Activated CD4-positive, alpha-beta T cell treated with anti-CD3 and anti-CD28 coated beads, Interleukin-2, amount 10 ng/mL, durations not matched to agents 7 days and 5 days (primary cell): ENCODE results near the gene RHOT1. TPM values are rescaled to one million over a fixed set of nuclear protein-coding genes. Genes with fewer than 3 reads are reported as not detected.
"Not testable (repeated sequence)": the region's sequence is repeated elsewhere in the genome, so short reads cannot be mapped to it uniquely, and the experiment has no call there.

Experiments used
- CTCF ChIA-PET: fragments of 350-600 bp; sonication (Branson Sonifier 250); formaldehyde crosslinking; loops from one replicate; lab custom pipeline; 2021; ENCODE audit warnings: antibody characterized with exemption; lab: Charles Lee
- POLR2A ChIA-PET: fragments of 350-600 bp; sonication (Branson Sonifier 250); formaldehyde crosslinking; loops from one replicate; lab custom pipeline; 2021; ENCODE audit warnings: antibody characterized with exemption; lab: Charles Lee
- DNase-seq: peaks from one replicate; pipeline ENCODE4 v3.0.0-alpha.2; 2020
- H3K27ac Mint-ChIP-seq: one replicate; pipeline ENCODE4 v1.8.0; 2021; ENCODE audit warnings: mild to moderate bottlenecking, moderate library complexity, mixed read lengths
- H3K27me3 Mint-ChIP-seq: one replicate; pipeline ENCODE4 v1.8.0; 2021; ENCODE audit warnings: mixed read lengths
- H3K36me3 Mint-ChIP-seq: one replicate; pipeline ENCODE4 v1.8.0; 2021; ENCODE audit warnings: low read depth, mixed read lengths
- H3K4me1 Mint-ChIP-seq: one replicate; pipeline ENCODE4 v1.8.0; 2021; ENCODE audit warnings: mixed read lengths
- H3K4me3 Mint-ChIP-seq: one replicate; pipeline ENCODE4 v1.8.0; 2021; ENCODE audit warnings: mild to moderate bottlenecking, moderate library complexity, mixed read lengths
- H3K9me3 Mint-ChIP-seq: one replicate; pipeline ENCODE4 v1.8.0; 2021; ENCODE audit warnings: mixed read lengths
- total RNA-seq, 2 experiments: library from RNA; stranded (reverse); gene quantifications; one replicate each; pipeline ENCODE4 v1.2.3, GENCODE V29; 2021

Gene RHOT1
- 10 to 100 TPM; 26.4 to 33.6 TPM for total RNA-seq

DNA sequence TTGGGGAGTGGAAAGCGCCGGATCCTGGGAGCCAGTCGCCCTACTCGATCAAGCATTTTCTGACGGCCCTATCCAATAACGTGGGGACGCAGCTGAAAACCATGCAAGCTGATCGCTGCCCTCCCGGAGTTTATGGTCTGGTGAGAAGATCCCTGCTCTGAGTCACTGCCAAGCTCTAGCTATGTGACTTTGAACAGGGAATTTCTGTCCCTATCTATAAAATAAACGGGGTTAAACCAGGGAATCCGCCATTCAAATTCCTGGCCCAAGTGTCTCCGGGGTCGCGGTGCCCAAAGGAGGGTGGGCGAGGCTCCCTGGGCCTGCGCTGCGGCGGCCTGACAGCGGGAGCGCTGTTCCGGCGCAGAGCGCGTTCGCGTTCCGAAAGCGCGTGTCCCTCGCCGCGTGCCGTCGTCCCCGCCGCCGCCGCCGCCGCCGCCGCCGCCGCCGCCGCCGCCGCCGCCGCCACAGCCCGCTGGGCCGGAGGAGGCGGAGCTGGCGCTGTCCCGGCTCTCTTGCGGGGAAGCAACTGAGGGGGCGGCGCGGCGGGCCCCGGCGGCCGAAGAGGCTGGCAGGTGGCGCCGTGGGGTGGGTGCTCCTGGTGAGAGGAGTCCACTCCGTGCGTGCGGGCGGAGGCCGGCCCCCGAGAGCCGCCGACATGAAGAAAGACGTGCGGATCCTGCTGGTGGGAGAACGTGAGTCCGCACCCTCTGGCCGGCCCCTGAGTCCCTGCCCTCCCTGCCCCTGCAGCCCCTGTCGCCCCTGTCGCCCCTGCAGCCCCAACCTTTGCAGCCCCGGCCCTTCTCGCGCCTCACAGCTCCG is at the start of gene RHOT1:
RHOT1 (plus strand) TSS at position 465 of the 819 bp plus-strand sequence; CDS start at position 656, 191 bp downstream.
- CTCF ChIA-PET, result interaction anchor here (0.5 to 1.8 kb wide), 12 partner anchors 9 to 299 kb away, joined by 3 to 12 read pairs (median 3); partner anchors contain the start of gene LRRC37B
- POLR2A ChIA-PET, result interaction anchor here (0.5 kb wide), 1 partner anchor 14 kb away, joined by 3 read pairs; no protein-coding TSS in a partner anchor
- Mint-ChIP-seq H3K4me3 (peak within 1 kb of the TSS; percentile 99), H3K9me3 (no peaks in the 10 kb centered on the region), H3K27ac (peak within 1 kb of the TSS; percentile 86), H3K36me3 (no peaks in the 10 kb centered on the region), H3K4me1 (peaks cover 33% of the 10 kb centered on the region), H3K27me3 (no peaks in the 10 kb centered on the region)
- peak; percentile 69 for DNase-seq

DNA sequence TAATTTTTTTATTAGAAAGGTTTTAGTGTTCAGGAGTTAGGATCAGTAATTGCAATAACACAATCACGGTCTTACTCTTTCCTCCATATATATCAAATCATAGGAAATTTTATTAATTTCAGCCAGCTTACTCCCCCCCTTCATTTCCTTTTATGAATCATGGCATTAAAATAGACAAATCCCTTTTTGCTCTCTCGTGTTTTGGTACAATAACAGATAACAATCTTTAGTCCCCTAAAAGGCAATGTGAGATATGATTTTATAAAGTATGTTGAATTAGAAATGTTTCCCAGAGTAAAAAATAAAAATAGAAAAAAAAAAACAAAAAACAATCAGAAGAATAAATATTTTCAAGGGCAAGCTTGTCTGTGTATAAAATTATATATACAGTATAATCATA is 42.6 kb upstream of the RHOT1 start:
- no peak overlapping the region for H3K27ac Mint-ChIP-seq
- H3K27me3 Mint-ChIP-seq, result peaks cover 12% of the 10 kb centered on the region
- CTCF ChIA-PET, result interaction anchor here (0.6 kb wide), 1 partner anchor 9 kb away, joined by 3 read pairs; no protein-coding TSS in a partner anchor
- no peak overlapping the region for H3K4me3 Mint-ChIP-seq
- DNase-seq, result no peak
- H3K36me3 Mint-ChIP-seq, result peaks cover 1% of the 10 kb centered on the region
- no peaks in the 10 kb centered on the region for H3K9me3 Mint-ChIP-seq
- POLR2A ChIA-PET, result no interaction called here
- peaks cover 19% of the 10 kb centered on the region for H3K4me1 Mint-ChIP-seq

- CTCF ChIA-PET, H3K9me3 Mint-ChIP-seq, H3K27ac Mint-ChIP-seq, H3K4me3 Mint-ChIP-seq, H3K36me3 Mint-ChIP-seq, DNase-seq, POLR2A ChIA-PET: not testable (repeated sequence)
- peaks cover 12% of the 10 kb centered on the region for H3K27me3 Mint-ChIP-seq
- peaks cover 23% of the 10 kb centered on the region for H3K4me1 Mint-ChIP-seq
Measured at GRCh38 chr17:32100323-32100722, 42.0 kb upstream of the RHOT1 start.

- DNase-seq, result no peak
- peaks cover 4% of the 10 kb centered on the region for H3K36me3 Mint-ChIP-seq
- no peaks in the 10 kb centered on the region for H3K9me3 Mint-ChIP-seq
- H3K27ac Mint-ChIP-seq, result no peak overlapping the region
- peaks cover 28% of the 10 kb centered on the region for H3K4me1 Mint-ChIP-seq
- CTCF ChIA-PET, result interaction anchor here (0.6 kb wide), 1 partner anchor 901 kb away, joined by 3 read pairs; no protein-coding TSS in a partner anchor
- peaks cover 10% of the 10 kb centered on the region for H3K27me3 Mint-ChIP-seq
- POLR2A ChIA-PET, result no interaction called here
- H3K4me3 Mint-ChIP-seq, result no peak overlapping the region
Measured at GRCh38 chr17:32100971-32101631, 41.2 kb upstream of the RHOT1 start.

DNA sequence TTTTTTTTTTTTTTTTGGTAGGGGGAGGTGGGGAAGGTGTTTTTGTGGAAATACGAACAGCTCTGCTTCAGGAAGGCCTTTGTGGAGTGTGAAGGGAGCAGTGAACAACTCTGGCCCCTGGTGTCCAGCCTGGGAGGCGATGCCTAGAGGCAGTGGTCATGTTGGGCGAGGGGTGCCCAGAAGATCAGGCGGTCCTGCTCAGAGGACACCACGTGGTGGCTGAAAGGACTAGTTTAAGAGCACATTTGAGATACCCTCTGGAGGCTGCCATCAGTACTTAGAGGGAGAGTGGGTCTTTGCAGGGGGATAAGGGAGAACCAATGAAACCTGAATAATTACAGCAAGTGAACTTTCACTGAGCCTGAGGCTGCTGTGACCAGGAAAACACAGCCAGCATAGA is 40.1 kb upstream of the RHOT1 start:
- CTCF ChIA-PET, result no interaction called here
- Mint-ChIP-seq H3K36me3 (peaks cover 4% of the 10 kb centered on the region), H3K27me3 (peaks cover 8% of the 10 kb centered on the region), H3K27ac (no peak overlapping the region), H3K4me1 (peaks cover 34% of the 10 kb centered on the region), H3K4me3 (no peak overlapping the region), H3K9me3 (no peaks in the 10 kb centered on the region)
- DNase-seq, result no peak
- POLR2A ChIA-PET, result no interaction called here

DNA sequence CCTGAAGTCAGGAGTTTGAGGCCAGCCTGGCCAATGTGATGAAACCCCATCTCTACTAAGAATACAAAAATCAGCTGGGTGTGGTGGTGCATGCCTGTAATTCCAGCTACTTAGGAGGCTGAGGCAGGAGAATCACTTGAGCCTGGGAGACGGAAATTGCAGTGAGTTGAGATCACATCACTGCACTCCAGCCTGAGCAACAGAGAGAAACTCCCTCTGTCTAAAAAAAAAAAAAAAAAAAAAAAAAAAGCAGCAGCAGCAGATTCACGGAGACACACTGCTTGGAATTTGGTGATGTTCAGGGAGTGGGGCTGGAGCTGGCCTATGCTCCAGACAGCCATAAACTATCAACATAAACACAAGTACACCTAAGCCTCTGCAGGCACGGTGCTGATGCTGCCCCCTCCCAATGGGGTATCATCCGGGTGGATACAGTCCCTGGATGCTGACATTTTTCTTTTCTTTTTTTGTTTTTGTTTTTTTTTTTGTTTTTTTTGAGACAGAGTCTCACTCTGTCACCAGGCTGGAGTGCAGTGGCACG is 39.6 kb upstream of the RHOT1 start:
- POLR2A ChIA-PET, result no interaction called here
- H3K27ac Mint-ChIP-seq, result no peak overlapping the region

GRCh38 chr17:32103476-32104113 is 38.7 kb upstream of the RHOT1 start:
- CTCF ChIA-PET, result no interaction called here
- DNase-seq, result no peak
- Mint-ChIP-seq H3K36me3 (peaks cover 4% of the 10 kb centered on the region), H3K4me1 (peaks cover 45% of the 10 kb centered on the region), H3K9me3 (no peaks in the 10 kb centered on the region), H3K27ac (peak overlapping the region; percentile 94), H3K4me3 (no peak overlapping the region), H3K27me3 (peaks cover 2% of the 10 kb centered on the region)
- POLR2A ChIA-PET, result no interaction called here

More for the DNA sequence above, 39.6 kb upstream of the RHOT1 start:
- peaks cover 8% of the 10 kb centered on the region for H3K27me3 Mint-ChIP-seq
- peaks cover 39% of the 10 kb centered on the region for H3K4me1 Mint-ChIP-seq
- no peaks in the 10 kb centered on the region for H3K9me3 Mint-ChIP-seq
- no peak for DNase-seq
- CTCF ChIA-PET, result no interaction called here
- peaks cover 4% of the 10 kb centered on the region for H3K36me3 Mint-ChIP-seq
- no peak overlapping the region for H3K4me3 Mint-ChIP-seq

DNA sequence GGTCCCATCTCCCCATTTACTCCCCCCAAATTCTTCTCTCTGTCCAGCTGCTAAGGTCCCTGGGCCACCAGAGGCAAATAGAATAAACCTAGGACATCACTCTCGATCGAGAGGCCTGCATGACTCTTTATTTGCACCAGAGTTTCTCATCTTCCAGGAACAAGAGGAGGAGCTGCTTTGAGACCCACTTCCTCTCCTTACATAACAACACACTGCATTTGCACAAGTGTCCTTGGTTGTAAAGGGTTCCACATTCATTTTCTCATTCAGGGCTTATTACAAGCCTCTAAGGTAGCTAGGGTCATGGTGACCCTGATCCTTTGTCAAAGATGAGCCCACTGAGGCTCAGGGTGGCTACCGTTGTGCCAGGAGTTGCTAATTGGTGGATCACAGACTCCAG is 38.1 kb upstream of the RHOT1 start:
- CTCF ChIA-PET, result no interaction called here
- Mint-ChIP-seq H3K27ac (peak overlapping the region; percentile 94), H3K4me1 (peaks cover 46% of the 10 kb centered on the region), H3K27me3 (peaks cover 2% of the 10 kb centered on the region), H3K9me3 (no peaks in the 10 kb centered on the region), H3K36me3 (peaks cover 4% of the 10 kb centered on the region), H3K4me3 (no peak overlapping the region)
- POLR2A ChIA-PET, result no interaction called here
- peak; percentile 22 for DNase-seq

GRCh38 chr17:32106471-32106981 is 35.8 kb upstream of the RHOT1 start:
- H3K9me3 Mint-ChIP-seq, H3K27me3 Mint-ChIP-seq, POLR2A ChIA-PET, DNase-seq, H3K36me3 Mint-ChIP-seq, H3K4me3 Mint-ChIP-seq: not testable (repeated sequence)
- CTCF ChIA-PET, result interaction anchor here (1.0 kb wide), 1 partner anchor 98 kb away, joined by 3 read pairs; no protein-coding TSS in a partner anchor
- Mint-ChIP-seq H3K4me1 (peaks cover 46% of the 10 kb centered on the region), H3K27ac (peak overlapping the region; percentile 80)

GRCh38 chr17:32107194-32107593 is 35.1 kb upstream of the RHOT1 start:
- Mint-ChIP-seq H3K27ac (peak overlapping the region; percentile 80), H3K4me1 (peaks cover 46% of the 10 kb centered on the region), H3K4me3 (peak overlapping the region; percentile 12)
- POLR2A ChIA-PET, H3K36me3 Mint-ChIP-seq, DNase-seq, H3K27me3 Mint-ChIP-seq, H3K9me3 Mint-ChIP-seq: not testable (repeated sequence)
- CTCF ChIA-PET, result interaction anchor here (1.0 to 1.2 kb wide), 2 partner anchors 32 to 98 kb away, joined by 3 read pairs; no protein-coding TSS in a partner anchor

GRCh38 chr17:32110596-32110995 is 31.7 kb upstream of the RHOT1 start:
- Mint-ChIP-seq H3K36me3 (no peaks in the 10 kb centered on the region), H3K4me3 (no peak overlapping the region), H3K9me3 (no peaks in the 10 kb centered on the region), H3K4me1 (peaks cover 31% of the 10 kb centered on the region), H3K27ac (no peak overlapping the region), H3K27me3 (no peaks in the 10 kb centered on the region)
- DNase-seq, result no peak
- ChIA-PET POLR2A (no interaction called here), CTCF (interaction anchor here (0.6 to 2.2 kb wide), 3 partner anchors 14 to 28 kb away, joined by 4 to 9 read pairs (median 6); no protein-coding TSS in a partner anchor)

DNA sequence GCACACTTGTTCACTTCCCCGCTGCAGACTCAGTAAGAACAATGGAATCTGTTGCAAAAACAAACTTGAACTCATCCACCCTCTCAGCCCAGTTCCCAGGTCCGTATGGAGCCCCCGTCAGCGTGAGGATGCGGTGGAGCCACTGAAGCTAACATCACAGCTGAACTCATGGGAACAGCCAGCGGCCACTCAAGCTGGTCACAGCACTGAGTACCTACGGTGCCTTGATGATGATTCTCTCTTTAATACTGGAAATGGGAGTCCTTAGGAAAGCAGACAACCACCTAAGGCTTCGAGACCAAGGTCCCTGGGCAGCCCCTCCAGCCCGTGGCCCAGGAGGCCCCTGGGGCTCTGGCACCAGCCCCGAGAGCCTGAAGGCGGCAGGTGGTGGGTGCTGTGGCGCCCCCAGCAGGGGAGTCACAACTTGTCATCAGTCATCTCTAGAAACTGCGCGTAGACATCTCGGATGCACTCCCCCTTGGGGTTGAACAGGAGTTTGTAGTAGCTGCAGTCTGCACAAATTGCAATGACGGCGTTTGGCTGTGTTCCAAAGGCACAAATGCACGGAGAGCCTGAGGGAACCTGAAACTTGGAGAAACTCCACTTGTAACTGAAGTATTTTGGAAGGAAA is 31.0 kb upstream of the RHOT1 start:
- ChIA-PET CTCF (interaction anchor here (0.6 to 2.2 kb wide), 3 partner anchors 14 to 46 kb away, joined by 4 to 9 read pairs (median 6); no protein-coding TSS in a partner anchor), POLR2A (no interaction called here)
- Mint-ChIP-seq H3K27me3 (no peaks in the 10 kb centered on the region), H3K4me3 (no peak overlapping the region), H3K36me3 (no peaks in the 10 kb centered on the region), H3K4me1 (peaks cover 27% of the 10 kb centered on the region), H3K9me3 (no peaks in the 10 kb centered on the region), H3K27ac (no peak overlapping the region)
- DNase-seq, result peak; percentile 36
